ENCODE measurements around the gene CERS3.

CERS3 gene

DNA sequence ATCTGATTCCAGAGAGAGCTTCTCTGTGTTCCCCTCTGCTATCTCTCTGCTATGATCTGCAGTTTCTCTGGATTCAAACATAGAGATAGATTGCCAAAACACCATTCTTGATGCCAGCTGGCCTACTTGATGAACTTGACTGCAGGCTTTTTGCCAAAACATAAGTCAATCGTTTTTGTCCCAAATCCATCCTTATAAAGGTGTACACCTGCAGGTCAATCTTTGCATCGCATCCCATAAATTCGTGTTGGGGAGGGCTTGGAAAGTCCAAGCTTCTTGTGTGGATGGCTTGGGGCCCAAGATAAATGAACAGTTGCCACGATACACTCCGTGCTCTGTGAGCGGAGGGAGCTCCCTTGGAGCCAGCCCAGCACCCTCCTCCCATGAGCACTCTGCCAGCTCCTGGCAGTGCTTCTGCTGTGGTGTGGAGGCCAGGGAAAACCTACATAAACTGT is 2.7 kb downstream of the CERS3 start:
- no peak for DNase-seq

GRCh38 chr15:100525436-100525835 is 3.3 kb downstream of the CERS3 start:
- no peak for DNase-seq

DNA sequence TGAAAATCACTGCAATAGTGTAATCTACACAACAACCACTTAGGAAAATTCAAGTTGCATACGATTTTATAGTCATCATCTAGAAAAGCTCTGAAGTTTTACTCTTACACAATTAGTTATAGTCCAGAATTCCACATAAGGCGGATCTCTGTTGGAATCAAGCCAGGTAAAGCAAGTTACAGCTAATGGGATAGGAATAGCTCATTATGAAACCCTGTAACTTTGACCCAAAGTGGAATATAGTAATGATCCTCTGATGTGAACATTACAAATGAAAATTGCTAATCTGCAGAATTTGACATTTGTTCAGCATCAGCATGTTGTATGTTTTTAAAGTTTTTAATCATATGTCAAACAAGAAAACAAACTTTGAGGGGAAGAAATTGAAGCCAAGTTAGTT is 4.4 kb downstream of the CERS3 start:
- no peak for DNase-seq

GRCh38 chr15:100521907-100522306 is 6.8 kb downstream of the CERS3 start:
- DNase-seq, result no peak

DNA sequence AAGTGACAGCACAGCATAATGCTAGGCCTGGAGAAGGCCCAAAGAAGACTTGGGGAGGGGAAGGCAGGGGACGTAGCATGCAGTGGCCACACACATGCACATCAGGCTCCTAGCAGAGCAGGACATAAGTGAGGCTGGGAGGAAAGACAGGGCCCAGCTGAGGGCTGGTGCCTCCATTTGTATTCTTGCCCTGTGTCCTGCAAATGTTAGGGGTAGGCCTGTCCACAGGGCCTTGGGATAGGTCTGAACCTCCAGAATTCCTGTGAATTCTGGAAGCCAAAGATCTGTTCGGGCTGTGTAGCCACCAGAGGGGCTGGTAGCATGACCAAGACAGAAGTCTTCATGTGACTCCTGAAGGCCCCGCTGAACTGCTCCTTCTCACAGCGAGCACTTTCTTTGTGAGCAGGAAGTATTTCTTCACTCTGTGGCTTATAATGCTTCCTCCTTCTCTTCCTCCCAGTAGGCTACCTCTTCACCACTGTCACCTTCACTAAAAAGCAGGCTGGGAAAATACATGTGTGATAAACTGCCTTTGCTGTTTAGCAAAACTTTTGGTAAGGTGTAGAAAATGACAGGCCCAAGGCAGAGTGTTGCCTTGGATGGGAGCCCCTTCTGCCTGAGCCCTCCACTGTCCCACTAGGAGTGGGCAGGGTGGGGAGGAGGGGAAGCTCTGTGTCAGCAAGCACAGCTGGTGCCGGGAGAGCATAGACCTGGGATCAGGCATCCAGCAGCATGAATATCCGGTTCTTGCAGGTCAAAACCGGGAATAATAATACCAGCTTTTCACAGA is 8.4 kb downstream of the CERS3 start:
- peak; percentile 24 to 39 for DNase-seq

DNA sequence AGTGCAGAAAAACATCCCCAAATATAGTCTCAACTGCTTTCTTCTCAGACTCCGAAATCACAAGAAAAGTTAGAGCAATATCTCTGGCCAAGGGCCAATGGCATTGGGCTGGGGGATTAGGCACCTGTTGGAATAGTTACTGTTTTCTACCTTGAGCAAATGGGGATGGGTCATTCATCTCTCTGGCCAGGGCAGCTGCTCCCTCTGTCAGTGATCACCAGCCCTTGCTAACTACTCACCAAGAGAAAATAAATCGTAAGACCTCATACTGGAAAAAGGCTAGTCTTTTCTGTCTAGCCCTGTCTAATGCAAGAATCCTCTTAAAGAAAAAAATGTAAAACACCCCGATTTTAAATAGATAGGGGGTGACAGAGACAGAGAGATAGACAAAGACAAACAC is 10.9 kb downstream of the CERS3 start:
- DNase-seq, result no peak

DNA sequence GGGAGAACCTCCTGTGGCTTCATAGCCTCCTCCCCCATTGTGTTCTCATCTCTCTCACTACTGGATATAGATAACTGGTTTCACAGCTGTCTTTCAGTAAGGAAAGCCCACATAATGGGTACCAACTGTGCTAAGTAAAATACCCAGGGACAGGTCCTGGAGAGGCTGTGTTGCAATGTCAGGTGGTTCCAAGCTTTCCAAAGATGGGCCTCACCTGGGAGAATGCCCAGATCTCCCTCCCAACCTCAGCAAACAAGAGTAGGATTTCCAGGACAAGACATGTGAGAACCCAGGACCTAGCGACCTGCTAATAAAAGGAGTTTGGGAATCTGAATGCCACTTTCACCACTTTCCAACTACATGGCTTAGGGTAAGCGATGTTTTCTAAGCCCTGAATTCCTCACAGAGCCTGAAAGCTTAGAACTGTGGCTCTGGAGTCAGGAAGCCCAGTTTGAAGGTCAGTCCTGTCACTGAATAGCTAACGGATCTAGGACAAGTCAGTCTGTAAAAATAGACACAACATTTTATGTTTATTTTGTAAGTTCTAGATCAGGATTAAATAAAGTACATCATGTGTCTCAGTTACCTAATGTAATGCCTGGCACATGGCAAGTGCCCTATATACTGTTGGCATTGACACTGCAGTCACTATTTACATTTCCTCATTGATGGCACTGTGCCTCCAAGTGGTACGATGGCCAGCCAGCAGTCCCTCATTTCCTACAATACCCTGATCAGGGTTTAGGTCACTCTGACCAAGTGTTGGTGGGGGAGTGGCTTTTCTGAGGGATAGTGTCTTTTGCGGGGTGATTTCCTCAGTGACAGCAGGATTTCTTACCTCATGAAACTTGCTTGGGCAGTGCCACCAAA is 11.9 kb downstream of the CERS3 start:
- peak in 1 of 2 donors; percentile 37 for DNase-seq

GRCh38 chr15:100515758-100516157 is 13.0 kb downstream of the CERS3 start:
- DNase-seq, result no peak

DNA sequence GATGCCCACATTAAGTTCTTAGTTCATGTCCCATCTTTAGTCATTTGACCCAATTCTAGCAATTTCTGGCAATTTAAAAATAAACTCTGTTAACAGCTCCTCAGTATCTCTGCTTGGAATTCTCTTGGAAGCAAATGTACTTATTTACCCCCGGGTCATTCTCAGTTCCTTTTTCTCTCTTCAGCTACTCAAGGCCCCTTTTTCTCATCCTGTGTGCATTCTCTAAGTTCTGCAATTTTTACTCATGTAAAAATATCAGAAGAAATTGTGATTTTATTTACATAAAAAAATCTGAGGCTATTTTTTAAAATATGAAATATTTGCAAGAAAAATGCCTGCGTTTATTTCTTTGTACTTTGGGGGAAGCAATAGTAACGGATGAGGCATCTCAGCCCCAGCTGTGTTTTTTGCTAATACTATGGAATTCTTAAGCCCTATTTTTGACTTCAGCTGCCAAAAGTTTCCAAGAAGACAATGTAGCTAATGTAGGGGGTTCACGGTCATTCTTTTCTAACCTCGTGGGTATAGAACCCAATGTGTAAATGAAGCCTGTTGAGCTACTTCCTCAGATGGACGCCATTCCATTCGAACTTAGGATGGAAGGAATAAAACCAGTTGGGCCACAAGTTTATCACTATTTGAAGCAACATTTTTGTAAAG is 20.0 kb downstream of the CERS3 start:
- DNase-seq, result no peak

DNA sequence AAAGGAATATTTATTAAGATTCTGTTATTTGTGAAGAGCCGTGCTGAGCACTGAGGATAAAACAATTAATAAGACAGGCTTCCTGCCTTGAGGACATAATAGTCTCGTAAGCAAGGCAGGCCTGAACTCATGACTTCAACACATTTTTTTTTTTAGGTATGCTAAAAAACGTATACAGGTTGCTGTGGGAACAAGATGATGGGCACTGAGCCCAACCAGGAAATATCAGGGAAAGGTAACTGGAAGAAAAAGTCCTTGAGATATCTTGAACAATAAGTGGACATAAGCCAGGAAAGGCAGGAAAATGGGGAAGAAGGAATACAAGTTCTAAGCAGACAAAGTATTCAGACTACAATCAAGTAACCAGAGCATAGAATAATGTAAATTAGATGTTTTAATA is 26.1 kb downstream of the CERS3 start:
- no peak for DNase-seq

GRCh38 chr15:100501117-100501516 is 27.6 kb downstream of the CERS3 start:
- DNase-seq, result no peak

DNA sequence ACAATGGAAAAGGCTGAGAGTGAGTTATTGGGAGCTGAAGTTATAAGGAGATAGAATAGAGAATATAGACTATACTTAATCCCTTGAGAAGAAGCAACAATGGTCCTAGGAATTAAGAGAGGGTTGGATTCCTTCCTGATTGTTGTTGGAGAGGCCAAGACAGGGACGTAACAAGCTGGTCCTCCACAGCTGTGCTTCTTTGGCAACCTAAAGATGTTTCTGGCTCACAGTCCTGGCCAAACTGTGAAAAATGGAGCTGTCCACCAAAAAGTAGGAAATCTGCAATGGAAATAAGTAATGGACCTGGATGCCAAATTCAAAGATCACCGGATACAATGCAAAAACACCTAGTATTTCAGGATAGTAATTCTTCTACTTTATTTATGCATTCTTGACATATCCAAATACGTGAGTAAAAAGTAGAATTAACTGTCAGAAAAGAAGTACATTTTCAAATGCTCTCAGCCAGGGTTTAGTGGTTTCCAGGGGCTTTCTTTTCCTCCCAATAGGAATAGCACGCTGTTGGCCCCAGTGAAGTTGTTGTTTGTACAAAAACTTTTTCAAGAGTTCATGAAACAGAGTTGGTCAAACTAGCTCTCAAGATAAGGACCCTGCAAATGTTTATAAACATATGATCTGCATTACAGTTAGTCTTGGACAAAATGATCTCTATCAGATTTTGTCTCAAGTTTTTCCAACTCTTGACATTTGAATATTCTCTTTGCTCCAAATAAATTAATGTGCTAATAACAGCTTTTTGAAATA is 28.3 kb downstream of the CERS3 start:
- no peak for DNase-seq

- no peak for DNase-seq
These were observed 32.9 kb downstream of the CERS3 start for GRCh38 chr15:100495861-100496260.

DNA sequence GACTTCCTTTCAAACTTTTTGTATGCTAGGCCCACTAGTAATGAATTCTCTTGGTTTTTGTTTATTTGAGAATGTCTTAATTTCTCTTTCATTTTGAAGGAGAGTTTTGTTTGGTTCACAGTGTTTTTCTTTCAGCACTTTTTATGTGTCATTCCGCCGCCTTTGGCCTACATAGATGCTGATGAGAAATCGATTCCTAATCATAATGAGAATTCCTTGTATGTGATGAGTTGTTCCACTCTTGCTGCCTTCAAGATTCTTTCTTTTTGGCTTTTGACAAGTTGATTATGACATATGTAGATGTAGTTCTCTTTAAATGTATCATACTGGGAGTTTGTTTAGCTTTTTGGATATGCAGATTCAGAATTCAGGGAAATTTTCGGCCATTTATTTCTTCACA is 35.5 kb downstream of the CERS3 start:
- DNase-seq, result no peak

DNA sequence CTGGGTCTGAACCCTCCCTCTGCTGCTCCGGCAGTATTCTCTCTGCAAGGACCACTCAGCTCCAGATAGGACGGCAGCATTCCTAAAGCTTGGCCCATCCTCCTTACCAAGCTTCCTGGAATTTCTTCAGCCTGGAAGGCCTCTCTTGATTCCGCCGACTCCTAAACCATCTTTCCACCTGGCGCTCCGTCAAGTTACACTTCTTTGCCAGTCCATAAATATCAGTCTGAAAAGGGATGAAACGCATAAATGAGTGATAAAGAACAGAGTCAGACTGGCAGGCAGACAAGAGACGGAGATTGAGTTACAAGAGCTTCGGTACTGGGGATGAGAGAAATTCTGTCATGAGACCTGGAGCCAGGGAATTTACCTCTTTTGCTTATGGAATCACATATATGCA is 44.3 kb downstream of the CERS3 start:
- DNase-seq, result no peak

GRCh38 chr15:100483370-100483769 is 45.4 kb downstream of the CERS3 start:
- DNase-seq, result no peak

- no peak for DNase-seq
These were observed 51.9 kb downstream of the CERS3 start for GRCh38 chr15:100476805-100477204.

- DNase-seq, result no peak
These were observed 56.0 kb downstream of the CERS3 start for GRCh38 chr15:100472736-100473135.

DNA sequence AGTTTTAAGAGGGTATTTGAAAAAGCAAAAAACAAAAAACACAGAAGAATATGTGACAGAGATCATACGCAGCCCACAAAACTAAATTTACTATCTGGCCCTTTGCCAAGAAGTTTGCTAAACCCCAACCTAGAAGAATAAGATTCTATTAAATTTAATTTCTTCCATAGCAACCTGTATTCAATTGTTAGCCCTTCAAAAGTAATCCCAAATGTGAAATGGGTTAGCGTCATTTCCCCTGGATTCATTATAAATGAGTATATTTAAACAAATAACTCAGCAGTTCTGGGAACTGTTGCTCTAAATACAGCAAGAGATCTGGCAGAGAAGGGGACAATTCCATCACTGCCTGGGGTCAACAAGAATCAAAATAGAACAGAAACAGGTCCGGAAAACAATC is 56.8 kb downstream of the CERS3 start:
- DNase-seq, result no peak

GRCh38 chr15:100468285-100468684 is 60.5 kb downstream of the CERS3 start:
- DNase-seq, result no peak

DNA sequence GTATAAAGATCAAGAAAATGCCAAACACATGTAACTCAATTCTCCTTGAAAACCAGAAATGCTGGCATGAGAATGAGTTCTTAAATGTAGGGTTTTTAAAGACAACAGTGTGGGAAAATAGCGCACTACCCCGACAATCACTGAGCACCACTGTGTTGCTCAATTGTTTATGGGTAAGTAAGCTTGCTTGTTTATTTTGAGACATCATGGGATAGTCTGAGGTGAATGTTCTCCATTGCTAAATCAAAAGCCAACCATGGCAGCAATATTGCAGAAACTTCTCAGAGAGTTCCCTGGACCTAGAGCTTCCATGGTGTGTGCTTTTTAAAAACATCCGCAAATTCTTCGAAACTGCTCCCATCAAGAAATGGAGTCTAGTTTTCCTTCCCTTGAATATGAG is 62.7 kb downstream of the CERS3 start:
- no peak for DNase-seq

DNA sequence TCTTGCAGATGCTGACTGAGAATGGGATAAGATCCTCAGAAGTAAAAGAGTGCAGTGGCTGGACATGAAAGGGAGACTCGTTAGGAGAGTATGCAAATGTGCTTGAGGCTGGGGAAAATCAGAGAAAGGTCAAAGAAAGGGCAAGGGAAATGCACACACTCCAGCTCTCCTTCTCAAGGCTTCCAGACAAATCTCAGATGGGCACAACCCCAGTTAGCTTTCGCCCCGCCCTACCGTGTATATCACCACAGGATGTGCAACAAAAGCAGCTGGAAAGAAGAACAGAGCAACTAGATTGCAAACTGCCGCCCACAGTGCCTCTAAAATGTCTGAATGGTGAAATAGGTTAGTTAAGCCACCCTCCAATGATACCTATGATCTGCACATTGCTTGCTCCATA is 63.9 kb downstream of the CERS3 start:
- peak; percentile 20 to 23 for DNase-seq

GRCh38 chr15:100464256-100464655 is 64.5 kb downstream of the CERS3 start:
- DNase-seq, result no peak

Data from inflammatory macrophage treated with lipopolysaccharide for 1 hour (primary cell).